GM21825 (cell line): Measurements from ENCODE around the gene DAGLA.
"Not testable (repeated sequence)": the region's sequence is repeated elsewhere in the genome, so short reads cannot be mapped to it uniquely, and the experiment has no call there.

ENCODE experiments used
- ATAC-seq: cut with Tn5 transposase; IDR thresholded peaks from one replicate; pipeline ENCODE4 v1.9.1; 2021; ENCODE audit warnings: mild to moderate bottlenecking, moderate library complexity; ENCODE audit not compliant: unreplicated experiment

The DAGLA gene

GRCh38 chr11:61679893-61680621 lies at the start of gene DAGLA:
Gene DAGLA (plus strand): TSS chr11:61680391. CDS start chr11:61720156, 39,765 bp downstream.
- peak; percentile 57 for ATAC-seq

GRCh38 chr11:61632096-61632495 lies 48.1 kb upstream of the DAGLA start:
- no peak for ATAC-seq

GRCh38 chr11:61635304-61635703 lies 44.9 kb upstream of the DAGLA start:
- no peak for ATAC-seq

- no peak for ATAC-seq
Measured at GRCh38 chr11:61635787-61636186, 44.4 kb upstream of the DAGLA start.

- ATAC-seq: no peak
Measured at GRCh38 chr11:61636676-61637075, 43.5 kb upstream of the DAGLA start.

- ATAC-seq: no peak
Measured at GRCh38 chr11:61637277-61637676, 42.9 kb upstream of the DAGLA start.

- no peak for ATAC-seq
Measured at GRCh38 chr11:61639816-61640443, 40.3 kb upstream of the DAGLA start.

- ATAC-seq: no peak
Measured at GRCh38 chr11:61642162-61642561, 38.0 kb upstream of the DAGLA start.

- no peak for ATAC-seq
Measured at GRCh38 chr11:61645179-61645868, 34.9 kb upstream of the DAGLA start.

GRCh38 chr11:61647529-61647928 lies 32.7 kb upstream of the DAGLA start:
- ATAC-seq: no peak

- ATAC-seq: no peak
Measured at GRCh38 chr11:61650781-61651571, 29.2 kb upstream of the DAGLA start.

GRCh38 chr11:61652135-61652534 lies 28.1 kb upstream of the DAGLA start:
- no peak for ATAC-seq

GRCh38 chr11:61654397-61654829 lies 25.8 kb upstream of the DAGLA start:
- ATAC-seq: no peak

- ATAC-seq: not testable (repeated sequence)
Measured at GRCh38 chr11:61655266-61656159, 24.7 kb upstream of the DAGLA start.

- no peak for ATAC-seq
Measured at GRCh38 chr11:61656347-61657077, 23.7 kb upstream of the DAGLA start.

- ATAC-seq: no peak
Measured at GRCh38 chr11:61657566-61658290, 22.5 kb upstream of the DAGLA start.

GRCh38 chr11:61659413-61660196 lies 20.6 kb upstream of the DAGLA start:
- ATAC-seq: no peak

GRCh38 chr11:61660997-61661396 lies 19.2 kb upstream of the DAGLA start:
- ATAC-seq: not testable (repeated sequence)
